ENCODE results near the gene CLDN5.
A peak's percentile ranks its signal among the peaks of the same experiment; 100 is the strongest.

The CLDN5 gene

GRCh38 chr22:19547620-19548019 is 23.4 kb upstream of the CLDN5 start:
- Histone ChIP-seq H2BK120ac (ENCODE audit: low read depth, low read length) (no peak overlapping the region), H3K4ac (ENCODE audit: low read length) (no peak overlapping the region), H3K14ac (ENCODE audit: low read length) (no peak overlapping the region), H3K79me1 (ENCODE audit: low read depth, low read length) (no peaks in the 10 kb centered on the region), H3K4me3 (ENCODE audit: low read length in 2 of 2) (no peak overlapping the region), H2BK15ac (ENCODE audit: low read length) (no peak overlapping the region), H3K9me3 (replicated peaks in 1 of 2; ENCODE audit: control insufficient read depth in 2 of 2, insufficient read depth in 1 of 2, low read depth in 1 of 2, low read length in 2 of 2) (no peaks in the 10 kb centered on the region), H2AK5ac (ENCODE audit: low read depth, low read length) (no peak overlapping the region), H3K23ac (ENCODE audit: low read depth, low read length, poor library complexity) (no peak overlapping the region), H4K91ac (ENCODE audit: low read depth, low read length, poor library complexity) (no peak overlapping the region), H3K9ac (ENCODE audit: low read depth, low read length, poor library complexity) (no peak overlapping the region), H3K27ac (replicated peaks; ENCODE audit: low read length) (no peak overlapping the region), H2BK5ac (ENCODE audit: low read length) (no peak overlapping the region), H4K8ac (ENCODE audit: low read depth, low read length) (no peak overlapping the region), H3K18ac (ENCODE audit: low read length) (no peak overlapping the region), H3K27me3 (ENCODE audit: control insufficient read depth in 3 of 3, insufficient read depth in 3 of 3, low read depth in 1 of 3, low read length in 3 of 3) (peaks cover 0 to 14% (median 0%) of the 10 kb centered on the region in 3 experiments), H2BK12ac (ENCODE audit: low read length) (no peak overlapping the region), H3K36me3 (replicated peaks in 1 of 2; ENCODE audit: control insufficient read depth in 2 of 2, insufficient read depth in 2 of 2, low read length in 2 of 2) (no peaks in the 10 kb centered on the region), H2AFZ (ENCODE audit: low read length) (no peak overlapping the region), H3K4me2 (ENCODE audit: insufficient read depth, low read length, poor library complexity, severe bottlenecking) (no peak overlapping the region), H3K4me1 (ENCODE audit: control insufficient read depth in 2 of 2, insufficient read depth in 1 of 2, low read depth in 1 of 2, low read length in 2 of 2) (peaks cover 0 to 4% of the 10 kb centered on the region in 2 donors)
- no CpG with 5 or more reads among the region's 8 CpGs for WGBS, 2 donors (ENCODE audit: extremely low coverage in 2 of 2, insufficient read length in 2 of 2, insufficient replicate concordance in 1 of 2)
- DNase-seq (ENCODE audit: low spot score): no peak

- Histone ChIP-seq H2BK12ac (ENCODE audit: low read length) (no peak overlapping the region), H3K36me3 (replicated peaks in 1 of 2; ENCODE audit: control insufficient read depth in 2 of 2, insufficient read depth in 2 of 2, low read length in 2 of 2) (no peaks in the 10 kb centered on the region), H2AFZ (ENCODE audit: low read length) (no peak overlapping the region), H3K27me3 (ENCODE audit: control insufficient read depth in 3 of 3, insufficient read depth in 3 of 3, low read depth in 1 of 3, low read length in 3 of 3) (peaks cover 0 to 14% (median 0%) of the 10 kb centered on the region in 3 experiments), H3K9ac (ENCODE audit: low read depth, low read length, poor library complexity) (no peak overlapping the region), H2BK5ac (ENCODE audit: low read length) (no peak overlapping the region), H2BK15ac (ENCODE audit: low read length) (no peak overlapping the region), H3K4ac (ENCODE audit: low read length) (no peak overlapping the region), H3K27ac (replicated peaks; ENCODE audit: low read length) (no peak overlapping the region), H3K23ac (ENCODE audit: low read depth, low read length, poor library complexity) (no peak overlapping the region), H3K14ac (ENCODE audit: low read length) (no peak overlapping the region), H2AK5ac (ENCODE audit: low read depth, low read length) (no peak overlapping the region), H3K79me1 (ENCODE audit: low read depth, low read length) (no peaks in the 10 kb centered on the region), H3K9me3 (replicated peaks in 1 of 2; ENCODE audit: control insufficient read depth in 2 of 2, insufficient read depth in 1 of 2, low read depth in 1 of 2, low read length in 2 of 2) (no peaks in the 10 kb centered on the region), H4K91ac (ENCODE audit: low read depth, low read length, poor library complexity) (no peak overlapping the region), H3K18ac (ENCODE audit: low read length) (no peak overlapping the region), H3K4me3 (ENCODE audit: low read length in 2 of 2) (no peak overlapping the region), H4K8ac (ENCODE audit: low read depth, low read length) (no peak overlapping the region), H3K4me1 (ENCODE audit: control insufficient read depth in 2 of 2, insufficient read depth in 1 of 2, low read depth in 1 of 2, low read length in 2 of 2) (peaks cover 0 to 4% of the 10 kb centered on the region in 2 donors), H3K4me2 (ENCODE audit: insufficient read depth, low read length, poor library complexity, severe bottlenecking) (no peak overlapping the region), H2BK120ac (ENCODE audit: low read depth, low read length) (no peak overlapping the region)
- no peak for DNase-seq (ENCODE audit: low spot score)
- WGBS, 2 donors (ENCODE audit: extremely low coverage in 2 of 2, insufficient read length in 2 of 2, insufficient replicate concordance in 1 of 2): no CpG with 5 or more reads among the region's 6 CpGs
Observed at GRCh38 chr22:19546680-19547079, 22.5 kb upstream of the CLDN5 start.

GRCh38 chr22:19545935-19546207 is 21.7 kb upstream of the CLDN5 start:
- no peak overlapping the region for H4K8ac ChIP-seq (ENCODE audit: low read depth, low read length)
- H2AFZ ChIP-seq (ENCODE audit: low read length): peak overlapping the region; percentile 34
- H4K91ac ChIP-seq (ENCODE audit: low read depth, low read length, poor library complexity): no peak overlapping the region
- no peak overlapping the region for H3K9ac ChIP-seq (ENCODE audit: low read depth, low read length, poor library complexity)
- H3K79me1 ChIP-seq (ENCODE audit: low read depth, low read length): no peaks in the 10 kb centered on the region
- H3K36me3 ChIP-seq (replicated peaks in 1 of 2; ENCODE audit: control insufficient read depth in 2 of 2, insufficient read depth in 2 of 2, low read length in 2 of 2): no peaks in the 10 kb centered on the region
- no peak overlapping the region for H3K4me3 ChIP-seq (ENCODE audit: low read length in 2 of 2)
- H3K18ac ChIP-seq (ENCODE audit: low read length): peak overlapping the region; percentile 55
- H3K23ac ChIP-seq (ENCODE audit: low read depth, low read length, poor library complexity): peak overlapping the region; percentile 86
- no peak overlapping the region for H2BK5ac ChIP-seq (ENCODE audit: low read length)
- no peak overlapping the region for H3K4me2 ChIP-seq (ENCODE audit: insufficient read depth, low read length, poor library complexity, severe bottlenecking)
- H3K27me3 ChIP-seq (ENCODE audit: control insufficient read depth in 3 of 3, insufficient read depth in 3 of 3, low read depth in 1 of 3, low read length in 3 of 3): peaks cover 0 to 14% (median 0%) of the 10 kb centered on the region in 3 experiments
- no peak overlapping the region for H3K27ac ChIP-seq (replicated peaks; ENCODE audit: low read length)
- no peak overlapping the region for H2BK12ac ChIP-seq (ENCODE audit: low read length)
- H3K4me1 ChIP-seq (ENCODE audit: control insufficient read depth in 2 of 2, insufficient read depth in 1 of 2, low read depth in 1 of 2, low read length in 2 of 2): peaks cover 0 to 4% of the 10 kb centered on the region in 2 donors
- no peak overlapping the region for H2AK5ac ChIP-seq (ENCODE audit: low read depth, low read length)
- no peak overlapping the region for H3K14ac ChIP-seq (ENCODE audit: low read length)
- no peak overlapping the region for H2BK120ac ChIP-seq (ENCODE audit: low read depth, low read length)
- H3K9me3 ChIP-seq (replicated peaks in 1 of 2; ENCODE audit: control insufficient read depth in 2 of 2, insufficient read depth in 1 of 2, low read depth in 1 of 2, low read length in 2 of 2): no peaks in the 10 kb centered on the region
- H3K4ac ChIP-seq (ENCODE audit: low read length): no peak overlapping the region
- no peak overlapping the region for H2BK15ac ChIP-seq (ENCODE audit: low read length)
- DNase-seq (ENCODE audit: low spot score): no peak
- no CpG with 5 or more reads among the region's 5 CpGs for WGBS, 2 donors (ENCODE audit: extremely low coverage in 2 of 2, insufficient read length in 2 of 2, insufficient replicate concordance in 1 of 2)

GRCh38 chr22:19543970-19544708 is 19.9 kb upstream of the CLDN5 start:
- peaks cover 0 to 4% of the 10 kb centered on the region in 2 donors for H3K4me1 ChIP-seq (ENCODE audit: control insufficient read depth in 2 of 2, insufficient read depth in 1 of 2, low read depth in 1 of 2, low read length in 2 of 2)
- H2BK12ac ChIP-seq (ENCODE audit: low read length): no peak overlapping the region
- H3K4me2 ChIP-seq (ENCODE audit: insufficient read depth, low read length, poor library complexity, severe bottlenecking): no peak overlapping the region
- no peak overlapping the region for H3K4ac ChIP-seq (ENCODE audit: low read length)
- H4K8ac ChIP-seq (ENCODE audit: low read depth, low read length): no peak overlapping the region
- no peak overlapping the region for H2BK5ac ChIP-seq (ENCODE audit: low read length)
- H2BK15ac ChIP-seq (ENCODE audit: low read length): no peak overlapping the region
- no peak overlapping the region for H3K9ac ChIP-seq (ENCODE audit: low read depth, low read length, poor library complexity)
- H2BK120ac ChIP-seq (ENCODE audit: low read depth, low read length): no peak overlapping the region
- no peak for DNase-seq (ENCODE audit: low spot score)
- no peak overlapping the region for H3K14ac ChIP-seq (ENCODE audit: low read length)
- no peaks in the 10 kb centered on the region for H3K9me3 ChIP-seq (replicated peaks in 1 of 2; ENCODE audit: control insufficient read depth in 2 of 2, insufficient read depth in 1 of 2, low read depth in 1 of 2, low read length in 2 of 2)
- H4K91ac ChIP-seq (ENCODE audit: low read depth, low read length, poor library complexity): no peak overlapping the region
- no peak overlapping the region for H3K27ac ChIP-seq (replicated peaks; ENCODE audit: low read length)
- H3K18ac ChIP-seq (ENCODE audit: low read length): peak overlapping the region; percentile 16
- no peak overlapping the region for H2AK5ac ChIP-seq (ENCODE audit: low read depth, low read length)
- H3K79me1 ChIP-seq (ENCODE audit: low read depth, low read length): no peaks in the 10 kb centered on the region
- H3K27me3 ChIP-seq (ENCODE audit: control insufficient read depth in 3 of 3, insufficient read depth in 3 of 3, low read depth in 1 of 3, low read length in 3 of 3): peaks cover 0 to 14% (median 0%) of the 10 kb centered on the region in 3 experiments
- no peak overlapping the region for H3K4me3 ChIP-seq (ENCODE audit: low read length in 2 of 2)
- peak overlapping the region; percentile 44 for H3K23ac ChIP-seq (ENCODE audit: low read depth, low read length, poor library complexity)
- H3K36me3 ChIP-seq (replicated peaks in 1 of 2; ENCODE audit: control insufficient read depth in 2 of 2, insufficient read depth in 2 of 2, low read length in 2 of 2): no peaks in the 10 kb centered on the region
- no CpG with 5 or more reads among the region's 16 CpGs for WGBS, 2 donors (ENCODE audit: extremely low coverage in 2 of 2, insufficient read length in 2 of 2, insufficient replicate concordance in 1 of 2)
- H2AFZ ChIP-seq (ENCODE audit: low read length): no peak overlapping the region
